Renal pelvis (tissue), 4 donors: ENCODE measurements around the gene COL8A1. TPM values are rescaled to one million over a fixed set of nuclear protein-coding genes. Genes with fewer than 3 reads are reported as not detected.

ENCODE experiments used
- DNase-seq: peaks from one replicate; pipeline ENCODE4 v3.0.0-alpha.2; 2013
- polyA plus RNA-seq, 3 donors: library from polyadenylated mRNA; unstranded; fragments of 120-200 nt; gene quantifications; one replicate each; pipeline ENCODE4 v1.2.1, GENCODE V29; 2013; ENCODE audit not compliant: insufficient read length in 3 of 3

Gene COL8A1
- polyA plus RNA-seq, 3 donors = 1.9 to 6.0 (median 4.0) TPM

DNA sequence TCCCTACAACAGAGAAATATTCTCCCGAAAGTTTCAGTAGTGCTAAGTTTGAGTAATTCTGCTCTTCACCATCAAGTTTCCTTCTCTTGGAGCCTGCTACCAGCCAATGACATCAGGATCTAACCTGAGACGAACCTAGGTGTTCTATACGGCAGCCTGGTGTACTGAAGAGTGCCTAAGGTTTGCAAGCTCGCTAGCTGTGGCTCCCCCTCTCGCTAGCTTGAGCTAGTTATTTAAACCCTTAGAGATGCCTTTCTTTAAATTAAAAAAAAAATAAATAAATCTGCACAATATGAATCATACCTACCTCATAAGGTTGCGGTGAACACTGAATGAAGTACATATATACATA lies 1.4 kb upstream of the COL8A1 start:
- no peak for DNase-seq

DNA sequence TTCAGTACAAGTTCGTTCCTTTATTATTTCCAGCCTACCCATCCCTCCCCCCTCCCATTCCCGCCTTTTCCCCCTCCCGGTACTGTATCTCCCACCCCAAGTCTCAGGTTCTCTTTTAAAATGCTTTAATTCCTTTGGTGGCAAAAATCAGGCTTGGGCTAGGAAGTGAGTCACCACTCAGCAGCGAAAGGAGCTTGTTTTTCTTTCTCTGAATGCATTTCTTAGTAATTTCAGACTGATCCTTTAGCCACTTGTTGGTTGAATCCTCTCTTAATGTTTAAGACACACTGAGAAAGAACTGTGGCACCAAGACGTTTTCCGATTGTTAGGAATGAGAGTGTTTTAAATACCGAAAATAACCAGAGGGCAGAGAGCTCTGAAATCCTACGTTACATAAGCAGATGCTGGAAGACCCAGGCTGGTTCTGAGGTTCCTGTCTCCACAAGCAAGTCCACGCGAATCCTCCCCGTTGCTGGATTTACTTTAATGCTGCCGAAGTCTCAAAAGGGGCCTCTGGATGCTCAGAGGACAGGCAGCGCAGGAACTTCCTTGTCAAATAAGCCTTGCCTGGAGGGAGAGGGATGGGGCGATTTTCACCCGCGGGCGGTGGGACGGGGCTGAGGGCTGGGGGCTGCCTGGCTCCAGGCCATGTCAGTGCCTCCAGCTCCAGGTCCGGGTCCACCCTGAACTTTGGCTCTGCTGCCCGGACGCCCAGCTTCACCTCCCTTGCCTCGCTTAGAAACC lies 854 bp upstream of the COL8A1 start:
- DNase-seq = no peak

DNA sequence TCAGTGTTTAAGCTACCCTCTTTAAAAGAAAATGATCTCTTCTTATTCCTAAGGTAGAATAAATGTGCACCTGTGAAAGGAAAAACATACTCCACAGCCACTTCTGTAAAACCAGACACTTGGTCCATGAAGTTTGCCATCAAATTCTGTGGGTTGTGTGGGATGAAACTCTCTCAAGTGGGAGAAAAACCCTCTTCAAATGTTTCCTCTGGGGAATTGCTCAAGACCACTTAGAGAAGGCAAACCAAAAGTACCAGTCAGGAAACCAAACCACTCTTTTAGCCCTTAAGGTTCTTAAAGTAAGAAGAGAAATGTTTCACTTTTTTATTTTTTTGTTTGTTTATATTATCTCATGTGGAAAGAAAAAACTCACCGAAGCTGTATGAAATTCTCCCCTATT lies 1.2 kb downstream of the COL8A1 start:
- no peak for DNase-seq

DNA sequence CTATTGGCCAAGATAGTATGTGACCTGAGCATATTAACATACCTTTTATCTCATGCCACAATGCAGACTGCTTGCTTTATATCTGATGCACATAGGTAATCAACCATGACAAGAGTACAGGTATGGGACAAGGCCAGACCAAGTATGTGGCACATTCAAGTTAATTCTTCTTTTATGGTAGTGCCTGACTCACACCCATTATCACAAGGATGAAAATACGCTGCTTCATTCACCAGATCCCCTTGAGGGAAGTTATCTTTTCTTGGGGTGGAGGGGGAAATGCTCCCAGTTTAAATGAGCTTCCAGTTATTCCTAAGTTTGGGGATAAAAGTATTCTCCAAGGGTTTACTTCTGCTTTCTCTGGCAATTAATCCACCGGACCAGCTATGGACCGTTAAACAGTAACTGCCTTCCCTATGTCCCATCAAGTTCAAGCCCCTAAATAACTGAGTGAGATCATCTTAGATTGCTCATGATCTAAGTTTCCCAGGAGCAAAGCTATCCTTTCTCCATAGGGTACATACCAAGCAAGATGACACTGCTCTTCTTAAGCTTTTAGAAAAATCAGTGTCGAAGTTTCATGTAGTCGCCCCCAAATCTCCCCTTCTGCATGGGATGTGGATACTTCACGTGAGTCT lies 1.9 kb downstream of the COL8A1 start:
- DNase-seq = no peak

DNA sequence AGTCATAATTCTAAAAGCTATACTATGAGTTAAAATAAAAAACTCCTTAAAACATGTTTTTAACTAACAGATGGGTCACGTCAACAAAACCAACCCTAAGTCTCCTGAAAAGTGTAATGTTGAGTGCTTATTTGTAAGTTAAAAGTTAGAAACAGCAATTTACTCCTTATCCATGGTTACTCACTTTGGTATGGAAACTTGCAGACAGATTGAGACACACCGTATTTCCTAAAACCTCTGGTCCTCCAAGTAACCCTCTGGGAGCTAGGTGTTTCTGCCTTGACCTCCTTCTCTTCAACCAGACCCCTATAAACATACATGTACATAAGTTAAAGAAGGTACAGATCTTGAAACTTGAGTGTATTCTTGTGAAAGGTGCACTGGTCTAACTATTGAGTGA lies 3.1 kb downstream of the COL8A1 start:
- DNase-seq = no peak

DNA sequence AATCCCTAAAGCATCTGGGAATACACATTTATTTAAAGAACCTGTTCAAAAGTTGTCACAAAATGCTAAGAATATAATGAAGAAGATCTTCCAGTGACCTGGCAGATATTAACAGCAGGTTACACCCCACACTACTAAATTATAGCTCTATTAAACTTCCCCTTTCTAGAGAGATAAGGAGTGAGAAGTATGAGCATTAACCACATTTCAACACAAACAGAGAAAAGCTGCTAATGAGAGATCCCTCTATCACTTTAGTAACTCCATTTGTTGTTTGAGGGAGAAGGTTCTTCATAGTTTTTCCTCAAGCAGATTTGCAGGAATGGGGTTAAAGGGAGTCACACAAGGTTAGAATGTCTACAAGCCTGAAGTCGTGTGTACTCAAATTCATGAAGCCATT lies 3.6 kb downstream of the COL8A1 start:
- DNase-seq = no peak

DNA sequence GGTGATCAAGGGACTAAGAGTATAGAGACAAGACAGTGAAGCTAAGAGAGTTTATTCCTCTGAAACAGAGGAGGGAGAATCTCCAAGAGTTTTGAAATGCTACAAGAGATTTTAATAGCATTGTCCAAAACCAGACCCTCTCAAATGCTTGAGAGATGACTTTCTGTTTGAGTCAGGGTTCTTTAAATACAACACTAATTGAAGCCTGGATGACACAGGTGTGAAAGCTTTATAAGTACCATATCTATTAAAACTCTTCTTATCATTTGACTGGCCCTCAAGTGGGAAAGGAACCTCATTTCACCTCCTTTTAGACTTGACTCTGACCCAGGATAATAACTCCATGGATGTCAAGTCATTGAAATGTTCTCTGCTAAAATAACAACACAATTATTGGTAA lies 5.6 kb downstream of the COL8A1 start:
- DNase-seq = no peak

DNA sequence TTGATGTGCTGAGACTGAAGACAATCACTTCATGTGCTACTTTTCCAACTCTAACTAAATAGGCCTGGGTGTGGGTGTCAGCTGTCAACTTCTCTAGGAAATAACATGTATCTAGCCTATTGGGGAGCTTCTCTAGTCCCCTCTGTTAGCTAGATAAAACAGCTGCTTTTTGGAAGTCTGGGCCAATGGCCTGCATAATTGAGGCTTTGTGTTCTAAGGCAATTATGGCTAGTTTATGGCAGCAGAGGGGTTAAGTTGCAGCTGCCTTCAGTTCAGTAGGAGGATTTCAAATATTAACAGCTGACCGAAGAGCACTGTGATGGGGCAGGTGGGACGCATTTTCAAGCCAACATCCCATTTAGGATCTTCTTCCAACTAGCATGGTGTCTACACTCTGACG lies 6.4 kb downstream of the COL8A1 start:
- DNase-seq = no peak

DNA sequence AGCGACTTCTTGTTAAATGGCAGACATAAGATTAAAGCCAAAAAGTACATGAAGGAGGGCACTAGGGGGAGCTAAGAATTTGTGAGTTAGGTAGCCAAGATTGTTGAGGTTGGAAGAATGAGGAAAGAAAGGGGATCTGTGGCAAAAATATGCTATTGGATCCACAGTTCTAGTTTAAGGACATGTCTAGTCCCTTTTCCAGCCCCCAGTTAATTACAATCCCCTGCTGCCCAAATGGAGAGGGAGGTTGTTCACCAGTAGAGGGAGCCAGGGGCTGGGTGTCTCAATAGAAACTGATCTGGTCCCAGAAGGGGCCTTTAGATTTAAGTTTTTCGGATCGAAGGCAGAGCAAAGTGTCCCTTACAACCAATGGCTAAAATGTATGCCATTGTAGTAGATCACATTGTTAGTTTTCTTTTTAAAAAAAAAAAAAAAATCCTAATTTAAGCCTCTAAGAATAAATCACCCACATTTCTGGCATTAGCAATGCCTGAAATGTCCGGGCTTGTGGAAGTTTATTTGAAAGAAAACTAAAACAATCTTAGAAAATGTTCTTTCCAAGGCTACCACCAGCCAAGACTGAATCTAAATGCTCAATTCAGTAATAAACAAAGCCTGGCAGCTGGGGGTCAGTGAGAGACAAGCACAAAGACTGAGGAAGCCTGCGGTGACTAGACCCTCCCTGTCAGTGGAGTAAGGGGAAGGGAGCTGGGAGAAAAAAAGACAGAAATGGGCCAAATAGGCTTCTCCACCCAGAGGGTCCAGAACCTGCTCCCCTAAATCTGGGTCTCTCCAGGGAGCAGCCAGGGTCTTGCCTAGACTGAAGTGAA lies 7.1 kb downstream of the COL8A1 start:
- no peak for DNase-seq

DNA sequence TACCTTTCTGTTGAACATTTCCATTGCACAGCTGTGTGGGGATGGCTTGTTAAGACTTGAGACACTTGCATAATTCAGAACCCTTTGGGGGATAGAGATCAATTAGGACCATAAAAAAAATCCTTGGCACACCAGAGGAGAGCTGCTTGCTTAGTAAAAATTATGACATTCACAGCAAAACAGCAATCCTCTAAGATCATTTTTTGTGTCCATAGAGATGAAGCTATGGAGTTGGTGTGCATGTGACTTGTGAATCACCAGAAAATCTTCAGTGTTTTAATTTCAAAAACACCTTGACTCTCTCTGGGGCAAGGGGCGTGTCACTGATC lies 7.7 kb downstream of the COL8A1 start:
- DNase-seq = no peak

DNA sequence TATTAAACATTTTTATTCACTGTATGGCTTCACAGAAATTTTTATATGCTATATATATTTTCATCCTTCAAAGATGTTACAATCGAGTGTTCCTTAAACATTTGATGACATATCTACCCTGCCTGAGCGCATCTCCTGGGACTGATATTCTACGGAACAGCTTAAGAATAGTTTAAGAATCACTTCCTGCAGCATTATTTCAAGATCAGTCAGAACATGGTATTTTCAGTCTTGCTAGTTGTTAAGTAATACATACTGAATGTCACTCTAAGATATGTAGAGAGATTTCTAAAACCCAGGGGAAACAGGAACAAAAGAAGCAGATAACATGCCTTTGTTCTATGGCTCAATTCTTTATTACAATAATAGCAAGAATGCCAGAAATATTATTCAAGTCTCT lies 8.7 kb downstream of the COL8A1 start:
- DNase-seq = no peak

DNA sequence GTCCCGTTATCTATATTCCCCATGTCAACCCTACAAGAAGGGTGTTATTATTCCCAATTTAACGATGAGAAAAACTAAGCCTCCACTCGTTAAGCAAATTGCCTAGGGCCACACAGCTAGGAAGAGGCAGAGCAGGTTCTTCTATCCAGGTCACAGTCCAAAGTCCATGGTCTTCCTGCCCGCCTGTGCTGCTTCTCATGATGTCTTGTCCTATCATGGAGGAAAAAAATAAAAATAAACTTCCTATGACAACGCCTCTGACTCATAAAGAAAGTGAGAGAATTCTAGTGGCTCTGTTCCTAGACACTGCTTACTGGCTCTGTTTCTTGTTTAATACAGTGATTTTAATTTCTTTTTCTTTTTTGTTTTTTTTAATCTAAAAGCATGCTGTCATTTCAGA lies 9.7 kb downstream of the COL8A1 start:
- DNase-seq = no peak

DNA sequence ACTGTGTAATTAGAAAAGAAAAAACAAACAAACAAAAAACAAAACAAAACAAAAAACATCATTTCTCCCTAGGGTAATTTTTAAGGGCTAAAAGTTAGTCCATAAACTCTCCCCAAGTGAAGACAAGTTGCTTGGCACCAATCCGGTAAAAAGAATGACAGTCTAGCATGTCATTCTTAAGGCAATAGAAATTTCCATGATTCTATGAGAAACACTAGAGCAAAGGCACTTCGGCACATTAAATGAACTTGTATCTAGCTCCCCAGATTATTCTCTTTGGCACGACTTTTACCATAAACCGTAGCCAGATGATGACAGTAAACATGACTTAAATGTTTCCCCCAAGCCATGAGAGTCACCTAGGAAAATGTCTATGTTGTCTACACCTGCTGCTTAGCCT lies 10.1 kb downstream of the COL8A1 start:
- no peak for DNase-seq

DNA sequence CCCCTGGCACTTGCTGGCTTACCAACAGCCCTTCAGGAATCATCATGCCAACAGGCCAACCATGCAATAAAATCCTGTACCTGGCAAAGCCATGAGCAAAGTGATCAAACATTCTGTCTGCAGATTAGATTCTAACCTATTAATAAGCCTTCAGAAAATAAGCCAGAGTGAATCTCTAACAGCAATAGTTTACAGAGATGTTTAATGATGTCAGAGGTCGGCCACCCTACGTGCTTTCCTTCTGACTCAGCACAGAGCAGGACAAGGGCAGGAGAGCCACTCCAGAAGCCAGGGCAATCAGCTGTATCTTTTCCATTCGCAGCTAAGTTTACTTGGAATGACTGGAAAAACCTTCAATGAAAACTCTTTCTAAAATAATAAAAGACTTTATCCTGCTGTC lies 13.1 kb downstream of the COL8A1 start:
- DNase-seq = no peak

DNA sequence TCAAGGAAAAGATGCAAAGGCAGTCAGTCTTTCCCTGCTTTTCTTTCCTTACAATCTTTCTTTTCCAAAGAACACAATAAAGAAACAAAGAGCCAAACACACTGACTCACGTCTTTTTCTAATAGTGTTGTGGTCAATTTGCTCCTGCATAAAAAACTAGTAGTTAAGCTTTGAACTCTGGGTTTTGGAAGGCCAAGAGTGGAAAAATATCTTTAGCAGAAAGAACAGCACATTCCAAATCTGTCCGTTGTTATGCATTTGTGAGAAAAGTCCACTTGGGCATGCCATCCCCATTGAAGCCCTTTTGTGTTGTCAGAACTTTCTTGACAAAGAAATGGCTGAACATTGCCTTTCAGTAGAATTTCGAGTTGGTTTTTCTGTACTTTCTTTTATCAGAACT lies 18.2 kb downstream of the COL8A1 start:
- no peak for DNase-seq

DNA sequence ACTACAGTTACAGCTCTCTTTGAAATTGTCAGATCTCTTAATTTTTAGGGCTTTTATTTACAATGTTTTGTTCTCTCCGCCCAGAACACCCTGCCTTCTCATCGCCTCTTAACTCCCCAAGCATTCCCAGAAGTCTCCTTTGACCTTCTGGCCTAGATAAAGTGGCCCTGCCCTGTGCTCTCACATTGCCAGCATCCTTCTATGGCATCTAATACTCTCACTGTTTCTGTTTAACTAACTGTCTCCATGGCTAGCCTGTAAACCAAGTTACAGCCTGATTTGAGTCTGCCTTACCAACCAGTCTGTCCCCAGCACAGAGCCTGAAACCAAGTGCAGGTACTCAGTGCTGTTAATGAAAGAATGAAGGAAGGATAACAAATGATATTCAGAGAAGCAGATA lies 19.9 kb downstream of the COL8A1 start:
- DNase-seq = no peak

DNA sequence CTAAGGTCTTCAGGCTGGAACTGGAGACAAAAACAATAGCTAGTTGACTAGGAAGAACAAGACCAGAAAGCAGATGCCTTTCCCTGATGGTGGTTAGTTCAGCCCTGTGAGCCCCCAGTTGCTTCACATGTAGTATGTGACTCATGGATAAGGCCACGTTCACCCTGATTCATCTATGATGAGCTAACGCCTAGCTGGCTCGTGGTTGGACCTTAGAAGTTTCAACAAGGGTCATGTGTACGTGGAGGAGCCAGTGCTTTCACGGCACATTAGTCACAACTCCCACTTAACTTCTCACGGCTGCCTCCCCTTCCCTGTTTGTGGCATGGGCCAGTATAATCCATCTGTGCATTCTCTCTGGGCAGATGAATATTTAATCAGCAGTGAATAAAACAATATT lies 20.6 kb downstream of the COL8A1 start:
- DNase-seq = no peak

DNA sequence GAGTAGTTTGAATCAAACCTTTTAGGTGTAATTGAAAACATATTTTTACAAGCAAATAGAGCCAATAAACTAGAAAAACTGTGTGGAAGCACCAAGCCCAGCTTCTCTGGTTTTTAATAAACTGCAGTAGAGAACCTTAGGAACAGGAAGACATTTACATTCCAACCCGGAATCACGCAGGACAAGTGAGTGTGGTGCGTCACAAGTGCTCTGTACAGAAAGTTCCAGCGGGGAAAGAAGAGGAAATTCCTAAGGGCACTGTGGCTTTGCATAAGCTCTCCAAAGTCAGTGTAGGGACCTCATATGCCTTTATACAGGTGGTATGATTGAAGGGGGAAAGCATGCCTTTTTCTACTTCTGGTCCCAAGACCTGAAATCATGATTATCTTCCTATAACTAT lies 21.6 kb downstream of the COL8A1 start:
- no peak for DNase-seq

DNA sequence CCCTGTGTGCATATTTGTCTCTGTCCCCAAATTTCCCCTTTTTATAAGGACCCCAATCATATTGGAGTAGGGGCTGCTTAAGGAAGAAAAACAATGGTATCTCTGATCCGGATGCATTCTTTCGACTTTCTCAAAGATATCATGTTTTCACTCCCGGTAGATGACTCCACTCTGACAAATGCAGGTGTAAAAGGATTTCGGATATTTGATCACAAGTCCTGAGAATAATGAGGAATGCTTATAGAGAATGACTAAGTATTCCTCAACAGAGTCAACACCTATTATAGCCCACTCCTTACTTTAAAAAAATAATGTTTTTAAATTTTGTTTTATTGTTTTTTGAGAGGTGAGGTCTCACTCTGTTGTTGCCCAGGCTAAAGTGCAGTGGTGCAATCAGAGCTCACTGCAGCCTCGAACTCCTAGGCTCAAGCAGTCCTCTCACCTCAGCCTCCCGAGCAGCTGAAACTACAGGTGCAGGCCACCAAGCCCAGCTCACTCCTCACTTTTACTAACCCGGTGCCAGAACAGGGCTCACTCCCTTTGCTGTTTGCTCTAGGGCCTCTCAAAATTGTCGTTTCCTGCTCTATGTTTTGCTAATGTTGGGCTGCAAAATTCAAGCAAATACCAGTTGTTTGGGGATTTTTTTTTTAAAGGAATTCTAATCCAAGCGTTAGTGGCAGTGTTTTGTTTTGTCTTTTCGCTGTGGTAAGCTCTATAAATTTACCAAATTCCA lies 24.6 kb downstream of the COL8A1 start:
- no peak for DNase-seq

DNA sequence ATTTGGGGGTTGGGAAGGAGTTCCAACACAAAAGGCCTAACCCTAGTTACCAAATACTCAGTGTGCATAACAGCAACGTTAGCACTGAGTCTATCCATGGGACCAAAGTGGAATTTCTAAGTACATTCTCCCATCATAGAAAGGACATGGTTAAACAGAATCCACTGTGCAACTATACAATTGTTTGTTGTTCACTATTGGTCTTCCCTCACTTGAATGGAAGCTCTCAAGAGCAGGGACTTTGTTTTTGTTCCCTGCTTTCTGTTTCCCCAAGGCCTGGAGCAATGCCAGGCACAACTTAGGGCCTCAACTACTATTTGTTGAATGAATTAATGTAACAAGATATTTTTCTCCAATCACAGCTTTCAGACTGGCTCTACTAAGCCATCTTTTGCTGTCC lies 25.6 kb downstream of the COL8A1 start:
- no peak for DNase-seq

DNA sequence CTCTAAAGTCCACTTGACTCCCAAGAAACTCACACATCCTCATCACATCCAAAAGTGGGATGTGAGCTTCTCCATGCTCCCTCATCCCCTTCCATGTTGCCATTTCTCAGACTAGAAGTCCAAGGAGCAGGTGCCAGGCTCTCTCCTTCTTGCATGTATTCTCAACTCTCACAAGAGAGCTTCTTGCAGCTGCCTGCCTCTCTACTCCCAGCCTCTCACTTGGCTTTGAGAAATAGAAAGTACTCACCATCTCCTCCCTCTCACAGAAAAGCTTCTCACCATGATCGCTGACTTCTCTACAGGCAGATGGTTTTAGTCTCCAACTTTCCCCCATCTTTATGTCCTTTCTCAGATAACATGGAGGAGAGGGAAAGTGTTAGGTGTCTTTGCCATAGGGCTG lies 26.6 kb downstream of the COL8A1 start:
- no peak for DNase-seq

DNA sequence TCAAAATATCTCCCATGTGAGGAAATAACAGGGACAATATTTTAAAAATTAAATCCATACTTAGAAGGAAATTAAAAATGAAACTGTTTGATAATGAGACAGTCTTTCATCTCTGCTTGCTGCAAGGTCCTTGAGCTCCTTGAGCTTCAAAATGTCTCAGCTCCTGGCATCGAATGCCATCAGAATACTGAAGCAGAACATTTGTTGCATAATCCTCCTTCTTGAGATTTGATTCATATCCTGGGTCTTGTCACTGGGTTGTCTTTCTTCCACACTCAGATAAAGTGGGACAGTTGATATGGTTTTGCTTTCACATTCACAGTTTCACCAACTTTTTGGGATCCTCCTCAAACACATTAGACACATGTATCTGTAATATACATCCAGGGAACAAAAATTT lies 27.8 kb downstream of the COL8A1 start:
- DNase-seq = no peak

DNA sequence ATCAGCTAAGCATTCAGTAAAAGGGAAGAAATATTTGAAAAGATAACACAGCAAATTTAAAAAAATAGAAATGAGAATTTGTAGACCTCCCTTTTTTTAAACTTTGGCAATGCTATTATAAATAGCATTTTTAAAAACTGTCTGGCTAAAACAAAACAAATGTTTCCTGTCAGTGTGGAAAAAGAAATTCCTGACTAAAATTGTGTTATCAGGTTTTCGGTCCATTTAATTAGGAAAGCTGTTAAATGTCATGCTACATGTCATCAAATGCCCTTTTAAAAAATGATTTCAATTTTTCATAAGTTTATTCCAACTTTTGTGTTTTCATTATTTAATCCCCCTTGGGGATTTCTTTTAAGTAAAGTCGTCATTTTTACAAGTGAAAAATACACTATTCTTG lies 29.6 kb downstream of the COL8A1 start:
- no peak for DNase-seq
